OCI-LY3 (cell line): ENCODE measurements around the gene UBAC2.

Experiments used
- H2AFZ ChIP-seq: fragments of 200-600, 300-600 bp; shearing (Covaris generic); 2 replicates; pipeline ENCODE4 v1.6.0; 2014; ENCODE audit warnings: antibody characterized with exemption, low read depth, low read length
- H3K27ac ChIP-seq: fragments of 200-600, 300-600 bp; sonication (generic); 2 replicates; pipeline ENCODE4 v1.5.1; 2014; ENCODE audit warnings: mild to moderate bottlenecking, low read length, moderate library complexity, mixed read lengths
- H3K27me3 ChIP-seq: fragments of 200-600, 300-600 bp; sonication (generic); 2 replicates; pipeline ENCODE4 v1.6.1; 2014; ENCODE audit warnings: low read depth, low read length, mixed read lengths
- H3K36me3 ChIP-seq: fragments of 200-600, 300-600 bp; sonication (generic); replicated peaks from 2 replicates; pipeline ENCODE3; 2014; ENCODE audit warnings: low read depth, low read length, mixed read lengths
- H3K4me1 ChIP-seq: fragments of 300-600, 200-600 bp; sonication (generic); 2 replicates; pipeline ENCODE4 v1.6.1; 2014; ENCODE audit warnings: low read length, mixed read lengths
- H3K4me2 ChIP-seq: fragments of 200-600, 300-600 bp; sonication (generic); 2 replicates; pipeline ENCODE4 v1.6.1; 2014; ENCODE audit warnings: low read length, mixed read lengths
- H3K4me3 ChIP-seq: fragments of 300-600, 200-600 bp; sonication (generic); 2 replicates; pipeline ENCODE4 v1.5.1; 2014; ENCODE audit warnings: antibody characterized with exemption, mild to moderate bottlenecking, low read length, moderate library complexity
- H3K79me2 ChIP-seq: fragments of 300-600, 200-600 bp; shearing (Covaris generic); 2 replicates; pipeline ENCODE4 v1.6.1; 2014; ENCODE audit warnings: mild to moderate bottlenecking, low read length, mixed read lengths
- H3K9ac ChIP-seq: fragments of 300-600, 200-600 bp; shearing (Covaris generic); 2 replicates; pipeline ENCODE4 v1.6.0; 2014; ENCODE audit warnings: mild to moderate bottlenecking, low read length, moderate library complexity
- H3K9me3 ChIP-seq: fragments of 200-600, 300-600 bp; shearing (Covaris generic); 2 replicates; pipeline ENCODE4 v1.6.1; 2014; ENCODE audit warnings: low read length, mixed read lengths; ENCODE audit not compliant: insufficient read depth
- H4K20me1 ChIP-seq: fragments of 200-600, 300-600 bp; sonication (generic); 2 replicates; pipeline ENCODE4 v1.6.1; 2016; ENCODE audit warnings: low read length, mixed read lengths; ENCODE audit not compliant: insufficient read depth
- EZH2phosphoT487 ChIP-seq: fragments of 200-600 bp; shearing (Covaris generic); IDR thresholded peaks from 2 replicates; pipeline ENCODE4 v1.6.1; 2018; ENCODE audit warnings: antibody characterized with exemption, mixed run types, low read depth
- TF ChIP-seq, protein P1 (sequence below): fragments of 200-600, 300-600 bp; sonication (generic); IDR thresholded peaks from 2 replicates; pipeline ENCODE4 v1.5.1; 2014; ENCODE audit warnings: antibody characterized with exemption, low read length, low read depth

The UBAC2 gene

DNA sequence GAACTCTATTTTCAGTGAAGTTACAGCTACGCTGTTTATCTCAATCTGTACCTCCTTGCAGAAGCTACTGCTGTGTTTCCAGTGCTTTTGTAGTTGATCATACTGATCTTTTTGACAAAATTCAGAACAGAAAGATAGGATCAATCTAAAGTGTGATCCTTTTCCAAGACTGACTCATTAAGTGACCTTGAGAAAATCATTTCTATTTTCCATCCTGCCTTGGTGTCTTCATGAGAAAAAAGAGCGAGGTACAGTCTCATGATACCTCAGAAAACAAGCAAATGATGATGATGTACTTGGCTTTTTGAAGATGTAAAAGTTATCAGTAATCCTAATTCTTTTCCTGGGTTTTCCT, 152.6 kb downstream of the UBAC2 start:
- Histone ChIP-seq H3K9ac (peak overlapping the region; percentile 66), H3K36me3 (no peaks in the 10 kb centered on the region), H3K4me3 (peak overlapping the region; percentile 63), H3K27ac (peak overlapping the region; percentile 95), H2AFZ (no peak overlapping the region), H3K79me2 (peaks cover 3% of the 10 kb centered on the region; the same call in 1 of the 2 replicates), H3K4me2 (peak overlapping the region; percentile 92), H3K4me1 (peaks cover 95% of the 10 kb centered on the region), H4K20me1 (no peaks in the 10 kb centered on the region), H3K9me3 (no peaks in the 10 kb centered on the region), H3K27me3 (no peaks in the 10 kb centered on the region)
- TF ChIP-seq, protein P1, sequence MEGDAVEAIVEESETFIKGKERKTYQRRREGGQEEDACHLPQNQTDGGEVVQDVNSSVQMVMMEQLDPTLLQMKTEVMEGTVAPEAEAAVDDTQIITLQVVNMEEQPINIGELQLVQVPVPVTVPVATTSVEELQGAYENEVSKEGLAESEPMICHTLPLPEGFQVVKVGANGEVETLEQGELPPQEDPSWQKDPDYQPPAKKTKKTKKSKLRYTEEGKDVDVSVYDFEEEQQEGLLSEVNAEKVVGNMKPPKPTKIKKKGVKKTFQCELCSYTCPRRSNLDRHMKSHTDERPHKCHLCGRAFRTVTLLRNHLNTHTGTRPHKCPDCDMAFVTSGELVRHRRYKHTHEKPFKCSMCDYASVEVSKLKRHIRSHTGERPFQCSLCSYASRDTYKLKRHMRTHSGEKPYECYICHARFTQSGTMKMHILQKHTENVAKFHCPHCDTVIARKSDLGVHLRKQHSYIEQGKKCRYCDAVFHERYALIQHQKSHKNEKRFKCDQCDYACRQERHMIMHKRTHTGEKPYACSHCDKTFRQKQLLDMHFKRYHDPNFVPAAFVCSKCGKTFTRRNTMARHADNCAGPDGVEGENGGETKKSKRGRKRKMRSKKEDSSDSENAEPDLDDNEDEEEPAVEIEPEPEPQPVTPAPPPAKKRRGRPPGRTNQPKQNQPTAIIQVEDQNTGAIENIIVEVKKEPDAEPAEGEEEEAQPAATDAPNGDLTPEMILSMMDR: no peak
- no peak for TF ChIP-seq EZH2phosphoT487

DNA sequence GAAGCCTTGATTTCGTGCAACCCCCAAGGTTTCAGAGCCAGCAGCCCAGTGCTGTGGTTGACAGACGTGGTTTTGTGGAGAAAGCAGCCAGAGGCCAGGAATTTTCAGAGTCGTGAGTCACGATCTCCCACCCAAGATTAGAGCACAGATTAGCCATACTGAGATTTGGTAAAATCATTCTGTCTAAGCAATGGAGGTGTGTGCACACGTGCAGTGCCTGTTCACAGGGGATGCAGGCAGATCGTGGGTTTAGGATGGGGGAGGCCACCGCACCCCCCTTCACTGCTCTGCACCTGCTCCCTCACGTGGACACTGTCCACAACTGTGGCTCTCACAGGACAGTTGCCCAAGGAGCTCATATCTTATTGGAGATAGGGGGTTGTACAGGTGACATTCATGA, 153.2 kb downstream of the UBAC2 start:
- Histone ChIP-seq H3K4me3 (peak overlapping the region; percentile 63), H3K79me2 (peaks cover 3% of the 10 kb centered on the region; the same call in 1 of the 2 replicates), H3K36me3 (no peaks in the 10 kb centered on the region), H3K9ac (peak overlapping the region; percentile 66), H2AFZ (no peak overlapping the region), H3K4me1 (peaks cover 89% of the 10 kb centered on the region), H3K27me3 (no peaks in the 10 kb centered on the region), H3K9me3 (no peaks in the 10 kb centered on the region), H3K27ac (peak overlapping the region; percentile 95), H4K20me1 (no peaks in the 10 kb centered on the region), H3K4me2 (peak overlapping the region; percentile 92)
- no peak for TF ChIP-seq EZH2phosphoT487
- TF ChIP-seq, protein P1: no peak

DNA sequence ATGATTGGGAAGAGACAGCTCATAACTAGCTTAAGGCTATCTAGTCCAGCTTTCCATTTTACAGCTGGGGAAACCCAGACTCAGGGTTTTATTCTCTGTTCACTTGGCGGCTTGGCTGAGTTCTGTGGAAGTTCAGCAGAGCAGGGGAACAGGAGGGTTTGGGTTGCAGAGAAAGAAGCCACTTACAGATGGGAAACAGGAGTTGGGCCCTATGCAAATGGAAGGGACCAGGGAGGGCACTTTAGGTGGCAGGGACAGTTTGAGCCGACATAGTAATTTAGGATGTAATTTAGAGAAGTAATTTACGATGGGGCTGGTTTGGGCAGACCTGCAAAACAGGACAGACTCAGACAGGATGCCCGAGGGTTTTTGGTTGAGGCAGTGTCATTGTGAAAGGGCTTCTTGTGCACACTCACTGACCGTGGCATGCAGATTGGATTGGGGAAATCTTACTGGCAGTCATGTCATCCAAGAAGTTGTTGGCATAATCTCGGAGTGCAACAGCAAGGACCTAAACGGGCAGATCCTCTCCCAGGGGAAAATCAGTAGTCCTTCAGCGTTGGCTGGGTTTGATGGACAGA, 153.8 kb downstream of the UBAC2 start:
- Histone ChIP-seq H3K4me2 (peak overlapping the region; percentile 92), H3K4me1 (peaks cover 83% of the 10 kb centered on the region), H3K4me3 (peak overlapping the region; percentile 63), H2AFZ (no peak overlapping the region), H4K20me1 (no peaks in the 10 kb centered on the region), H3K36me3 (no peaks in the 10 kb centered on the region), H3K79me2 (peaks cover 3% of the 10 kb centered on the region; the same call in 1 of the 2 replicates), H3K9me3 (no peaks in the 10 kb centered on the region), H3K27ac (peak overlapping the region; percentile 95), H3K27me3 (no peaks in the 10 kb centered on the region), H3K9ac (peak overlapping the region; percentile 71)
- no peak for TF ChIP-seq EZH2phosphoT487
- TF ChIP-seq, protein P1: no peak

DNA sequence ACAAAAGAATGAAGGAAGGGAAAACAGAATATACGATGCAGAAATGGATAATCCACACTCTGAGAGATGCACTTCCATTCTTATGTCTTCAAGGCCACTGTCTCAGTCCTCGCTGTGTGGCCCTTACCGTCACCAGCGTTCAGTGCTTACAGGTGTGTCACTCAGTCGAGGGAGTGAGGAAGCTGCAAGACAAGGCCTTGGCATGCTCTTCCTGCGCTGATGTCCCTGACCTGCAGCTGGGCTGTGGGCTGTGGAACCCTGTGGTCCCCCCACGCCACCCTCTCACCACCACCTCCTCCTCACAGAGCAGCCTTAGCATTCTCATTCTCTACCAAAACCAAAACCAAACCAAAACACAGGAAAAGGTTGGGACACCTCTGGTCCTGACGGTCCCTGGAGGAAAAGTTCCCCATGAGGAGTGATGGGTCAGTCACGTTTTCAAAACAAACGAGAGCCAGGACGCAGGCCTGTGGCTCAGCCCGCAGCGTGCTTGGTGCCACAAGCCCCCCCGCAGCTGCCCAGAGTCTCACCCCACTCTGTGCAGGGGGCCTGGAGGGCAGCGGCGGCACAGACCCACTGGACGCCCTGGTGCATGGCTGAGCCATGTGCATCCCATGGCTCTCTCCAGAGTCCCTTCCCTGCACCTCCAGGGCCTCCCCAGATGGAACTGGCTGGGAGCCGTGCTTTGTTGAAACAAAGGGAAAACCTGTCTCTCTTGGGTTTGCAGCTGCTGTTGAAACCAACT, 154.8 kb downstream of the UBAC2 start:
- Histone ChIP-seq H3K27me3 (no peaks in the 10 kb centered on the region), H3K4me2 (peak overlapping the region; percentile 92), H2AFZ (no peak overlapping the region), H3K9ac (peak overlapping the region; percentile 71), H4K20me1 (no peaks in the 10 kb centered on the region), H3K9me3 (no peaks in the 10 kb centered on the region), H3K27ac (peak overlapping the region; percentile 95), H3K4me3 (peak overlapping the region; percentile 63), H3K36me3 (no peaks in the 10 kb centered on the region), H3K4me1 (peaks cover 78% of the 10 kb centered on the region), H3K79me2 (peaks cover 3% of the 10 kb centered on the region; the same call in 1 of the 2 replicates)
- TF ChIP-seq, protein P1: no peak
- no peak for TF ChIP-seq EZH2phosphoT487
